GM21786 (cell line): Measurements from ENCODE around the gene OR13C8.
"Not testable (repeated sequence)": the region's sequence is repeated elsewhere in the genome, so short reads cannot be mapped to it uniquely, and the experiment has no call there.

ENCODE experiments used
- ATAC-seq: cut with Tn5 transposase; IDR thresholded peaks from one replicate; pipeline ENCODE4 v1.9.1; 2021; ENCODE audit not compliant: unreplicated experiment

The OR13C8 gene, protein sequence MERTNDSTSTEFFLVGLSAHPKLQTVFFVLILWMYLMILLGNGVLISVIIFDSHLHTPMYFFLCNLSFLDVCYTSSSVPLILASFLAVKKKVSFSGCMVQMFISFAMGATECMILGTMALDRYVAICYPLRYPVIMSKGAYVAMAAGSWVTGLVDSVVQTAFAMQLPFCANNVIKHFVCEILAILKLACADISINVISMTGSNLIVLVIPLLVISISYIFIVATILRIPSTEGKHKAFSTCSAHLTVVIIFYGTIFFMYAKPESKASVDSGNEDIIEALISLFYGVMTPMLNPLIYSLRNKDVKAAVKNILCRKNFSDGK

DNA sequence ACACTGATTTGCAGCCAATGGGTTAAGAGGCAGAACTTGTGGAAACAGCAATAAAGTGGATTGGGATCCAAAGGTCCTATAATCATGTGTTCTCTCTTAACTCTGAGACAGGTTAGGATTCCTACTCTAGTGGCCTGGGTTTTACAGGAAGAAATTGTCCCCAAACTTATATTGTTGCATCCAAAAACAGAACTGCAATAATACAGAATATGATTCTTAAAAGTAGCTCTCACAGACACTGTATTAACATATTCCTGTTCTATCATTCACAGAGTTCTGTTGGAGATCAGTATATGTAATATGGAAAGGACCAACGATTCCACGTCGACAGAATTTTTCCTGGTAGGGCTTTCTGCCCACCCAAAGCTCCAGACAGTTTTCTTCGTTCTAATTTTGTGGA lies at the start of gene OR13C8:
Gene OR13C8 (plus strand): TSS at position 301 of the 400 bp plus-strand sequence. CDS start 0 bp downstream, at position 301.
- ATAC-seq = no peak

DNA sequence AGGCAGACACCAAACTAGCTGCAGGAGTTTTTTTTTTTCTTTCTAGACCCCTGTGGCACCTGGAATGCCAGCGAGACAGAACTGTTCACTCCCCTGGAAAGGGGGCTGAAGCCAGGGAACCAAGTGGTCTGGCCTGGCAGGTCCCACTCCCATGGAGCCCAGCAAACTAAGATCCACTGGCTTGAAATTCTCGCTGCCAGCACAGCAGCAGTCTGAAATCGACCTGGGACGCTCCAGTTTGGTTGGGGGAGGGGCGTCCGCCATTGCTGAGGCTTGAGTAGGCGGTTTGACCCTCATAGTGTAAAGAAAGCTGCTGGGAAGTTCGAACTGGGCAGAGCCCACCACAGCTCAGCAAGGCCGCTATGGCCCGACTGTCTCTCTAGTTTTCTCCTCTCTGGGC lies 48.7 kb upstream of the OR13C8 start:
- ATAC-seq = not testable (repeated sequence)

DNA sequence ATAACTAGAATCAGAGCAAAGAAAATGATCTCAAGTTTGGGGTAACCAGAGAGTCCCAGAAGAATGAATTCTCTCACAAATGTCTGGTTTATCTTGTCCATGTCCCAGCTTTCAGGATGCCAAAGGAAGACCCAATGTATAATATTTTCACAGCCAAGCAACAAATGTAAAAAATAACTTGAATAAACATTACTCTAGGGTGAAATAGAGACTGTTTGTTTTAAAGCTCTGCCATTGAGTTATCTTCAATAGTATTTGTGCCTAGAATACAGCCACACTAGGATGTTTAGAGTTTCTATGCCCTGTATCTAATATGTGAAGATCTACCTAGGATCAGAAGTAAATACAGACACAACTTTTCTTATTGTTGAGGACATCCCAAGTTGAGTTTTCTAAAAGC lies 41.9 kb upstream of the OR13C8 start, which contains the start of gene OR13C4:
Gene OR13C4 (minus strand): TSS at position 101 of the 400 bp plus-strand sequence. CDS start 0 bp downstream, at position 101.
- ATAC-seq = no peak

DNA sequence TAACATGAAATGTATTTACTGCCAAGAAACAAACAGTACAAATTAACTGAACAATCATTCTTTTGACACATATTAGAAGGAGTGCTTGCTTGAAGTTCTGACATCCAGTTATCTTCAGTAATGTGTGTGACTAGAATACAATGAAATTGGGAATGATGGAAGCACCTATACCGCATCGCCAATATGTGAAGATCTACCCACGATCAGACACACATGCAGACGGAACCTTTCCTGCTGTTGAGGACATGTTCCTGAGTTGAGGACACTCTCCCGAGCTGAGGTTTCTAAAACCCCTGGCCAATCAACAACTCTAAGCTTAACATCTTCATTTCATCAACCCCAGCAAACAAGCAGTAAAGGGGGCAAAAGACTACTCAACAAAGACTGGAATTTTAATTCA lies 32.2 kb upstream of the OR13C8 start, which contains the start of gene OR13C3:
Gene OR13C3 (minus strand): TSS at position 101 of the 400 bp plus-strand sequence. CDS start 133 bp downstream, outside the sequence.
- no peak for ATAC-seq

DNA sequence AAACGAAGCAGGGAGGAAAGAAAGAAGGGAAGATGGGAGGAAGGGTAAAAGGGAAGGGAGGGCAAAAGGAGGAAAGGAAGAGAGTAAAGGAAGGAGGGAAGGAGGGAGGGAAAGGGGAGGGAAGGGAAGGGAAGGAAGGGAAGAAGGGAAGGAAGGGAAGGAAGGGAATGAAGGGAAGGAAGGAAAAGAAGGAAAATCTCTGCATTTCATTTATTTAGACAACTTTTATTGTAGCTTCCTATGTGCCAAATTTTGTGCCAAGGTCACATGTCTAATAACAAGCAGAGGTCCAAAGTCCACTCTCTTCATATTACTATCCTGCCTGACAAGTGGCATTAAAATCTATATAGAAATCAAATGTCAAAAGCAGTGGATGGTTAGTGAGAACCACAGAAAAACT lies 29.7 kb upstream of the OR13C8 start:
- ATAC-seq = no peak

DNA sequence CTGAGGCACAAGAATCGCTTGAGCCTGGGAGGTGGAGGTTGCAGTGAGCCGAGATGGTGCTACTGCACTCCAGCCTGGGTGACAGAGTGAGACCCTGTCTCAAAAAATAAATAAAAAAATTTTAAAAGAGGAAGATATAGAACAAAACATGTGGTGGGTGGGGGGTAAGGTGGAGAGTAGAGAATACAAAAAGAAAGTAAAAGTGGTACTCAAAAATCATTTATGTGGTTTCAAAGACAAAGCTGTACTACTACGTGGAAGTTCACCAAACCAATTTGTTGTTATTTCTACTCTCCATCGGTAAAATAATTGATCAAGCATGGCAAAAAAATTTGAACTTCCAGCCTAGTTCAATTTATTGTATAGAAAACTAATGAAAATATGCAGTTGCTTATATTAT lies 24.3 kb upstream of the OR13C8 start:
- ATAC-seq = no peak

DNA sequence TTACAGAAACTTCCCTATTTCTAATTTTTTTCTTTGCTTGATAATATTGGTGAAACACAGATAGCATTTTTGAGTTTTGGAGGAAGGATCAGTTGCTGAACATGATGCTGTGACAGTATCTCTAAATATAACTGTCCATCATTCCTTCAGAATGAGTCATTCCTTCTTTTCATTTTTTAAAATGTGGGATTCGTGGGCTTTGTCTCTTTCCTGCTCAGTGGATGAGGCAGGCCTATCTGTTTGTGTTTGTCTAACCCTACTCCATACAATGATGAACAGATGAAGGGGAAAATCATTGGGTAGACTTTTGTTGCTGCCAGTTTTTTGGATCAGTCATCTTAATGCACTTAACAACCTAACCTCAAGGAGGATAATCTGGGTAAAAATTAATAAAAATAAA lies 15.7 kb upstream of the OR13C8 start:
- ATAC-seq = no peak

DNA sequence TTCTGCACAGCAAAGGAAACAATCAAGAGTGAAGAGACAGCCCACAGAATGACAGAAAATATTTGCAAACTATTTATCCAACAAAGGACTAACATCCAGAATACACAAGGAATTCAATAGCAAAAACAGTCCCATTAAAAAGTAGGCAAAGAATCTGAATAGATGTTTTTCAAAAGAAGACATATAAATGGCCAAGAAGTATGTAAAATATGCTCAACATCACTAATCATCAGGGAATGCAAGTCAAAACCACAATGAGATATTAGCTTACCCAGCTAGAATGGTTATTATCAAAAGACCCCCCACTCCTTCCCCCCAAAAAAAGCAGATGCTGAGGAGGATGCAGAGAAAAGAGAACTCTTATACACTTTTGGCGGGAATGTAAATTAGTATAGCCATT lies 13.4 kb upstream of the OR13C8 start:
- ATAC-seq = no peak

DNA sequence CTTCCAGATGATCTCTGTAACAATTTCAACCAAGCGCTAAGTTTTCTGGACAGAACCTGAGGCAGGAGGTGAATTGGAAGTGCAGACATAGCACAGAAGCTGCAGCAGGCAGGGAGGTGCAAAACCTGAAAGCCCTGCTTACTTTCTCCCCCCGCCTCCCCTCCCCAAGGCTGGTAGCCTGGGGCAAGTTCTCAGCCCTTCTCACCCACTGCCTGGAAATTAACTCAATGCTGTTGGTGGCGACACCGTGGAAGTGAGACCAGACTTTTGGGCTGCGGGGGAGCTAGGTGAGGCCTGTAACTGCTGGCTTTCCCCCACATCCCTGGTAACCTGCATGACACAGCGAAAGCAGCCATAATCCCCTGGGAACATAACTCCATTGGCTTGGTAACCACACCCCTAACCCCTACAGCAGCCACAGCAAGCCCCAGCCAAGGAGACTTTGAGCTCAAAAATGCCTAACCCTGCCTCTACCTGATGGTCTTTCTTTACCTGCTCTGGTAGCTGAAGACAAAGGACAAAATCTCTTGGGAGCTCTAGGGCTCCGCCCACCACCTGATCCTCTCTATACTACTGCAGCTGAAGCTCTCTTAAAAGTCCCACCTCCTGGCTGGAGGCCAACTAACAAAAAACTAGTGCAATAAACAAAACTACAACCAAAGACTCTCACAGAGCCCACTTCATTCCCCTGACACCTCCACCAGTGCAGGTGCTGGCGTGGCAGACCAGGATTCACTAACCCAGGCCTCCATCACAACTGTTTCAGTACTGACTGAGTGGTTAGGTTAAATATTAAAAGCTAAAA lies 11.9 kb upstream of the OR13C8 start:
- ATAC-seq = peak; percentile 53

DNA sequence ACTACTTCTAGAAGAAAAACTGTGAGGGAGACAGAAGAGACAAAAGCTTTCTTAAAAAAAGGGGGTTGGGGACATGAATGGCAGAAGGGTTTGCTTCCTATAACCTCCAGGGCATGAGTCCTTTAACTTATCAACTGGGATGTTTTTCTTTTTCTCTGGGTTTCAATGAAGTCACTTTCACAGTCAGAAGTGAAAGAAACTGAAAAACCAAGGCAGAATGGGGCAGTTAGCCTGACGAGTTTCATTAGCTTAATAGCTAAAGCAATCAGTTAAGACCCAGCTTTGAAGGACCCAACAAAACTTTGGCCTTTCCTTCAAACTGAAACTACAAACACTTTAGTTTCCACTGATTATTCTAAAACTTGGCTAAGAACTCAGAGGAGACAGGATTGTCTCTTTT lies 4.6 kb upstream of the OR13C8 start:
- no peak for ATAC-seq

DNA sequence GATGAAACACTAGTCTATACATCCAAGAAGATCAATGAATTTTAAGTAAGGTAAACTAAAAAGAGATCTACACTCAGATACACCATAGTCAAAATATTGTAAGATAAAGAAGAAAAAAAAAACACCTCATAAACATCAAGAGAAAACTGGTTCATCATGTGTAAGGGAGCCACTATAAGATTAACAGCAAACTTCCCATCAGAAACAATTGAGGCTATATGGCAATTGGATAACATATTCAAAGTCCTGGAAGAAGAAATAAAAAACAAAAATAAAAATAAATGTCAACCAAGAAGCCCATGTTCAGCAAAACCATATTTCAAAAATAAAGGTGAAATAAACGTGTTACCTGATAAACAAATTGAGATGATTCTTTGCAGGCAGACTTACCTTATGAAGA lies 3.6 kb downstream of the OR13C8 start:
- ATAC-seq = no peak

DNA sequence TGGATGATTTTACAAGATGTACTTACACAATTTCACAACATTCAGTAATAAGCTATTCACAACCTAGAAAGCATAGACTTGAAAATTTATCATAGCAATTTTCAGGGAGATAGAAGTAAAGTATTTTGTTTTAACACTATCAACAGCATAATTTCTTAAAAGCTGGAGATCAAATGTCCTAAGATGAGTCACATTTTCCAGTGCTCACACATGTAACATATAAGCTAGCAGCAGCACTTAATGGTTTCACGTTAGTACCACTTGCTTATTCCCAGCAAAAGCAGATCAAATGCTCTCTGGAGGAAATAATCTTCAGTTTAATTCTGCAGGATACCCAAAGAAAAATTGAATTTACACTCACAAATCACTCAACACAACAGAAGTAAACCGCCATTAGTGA lies 6.5 kb downstream of the OR13C8 start:
- no peak for ATAC-seq

DNA sequence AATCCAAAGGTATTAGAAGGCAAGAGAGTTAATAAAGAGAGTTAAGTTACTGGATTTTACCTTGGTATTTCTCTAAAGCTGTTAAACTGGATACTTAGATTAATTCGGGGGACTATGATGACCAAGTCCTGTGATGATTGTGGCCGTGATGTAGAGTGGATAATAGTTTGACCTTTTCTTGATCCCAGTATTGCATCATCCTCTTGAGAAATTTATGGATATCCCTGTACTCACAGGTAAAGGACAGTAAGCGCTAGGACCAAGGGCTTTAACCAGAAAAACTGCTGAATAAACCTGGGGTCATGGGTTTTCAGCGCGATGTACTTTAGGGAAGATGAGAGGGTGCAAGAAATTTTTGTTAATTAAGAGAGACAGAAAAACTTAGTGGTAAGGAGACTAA lies 8.3 kb downstream of the OR13C8 start:
- no peak for ATAC-seq

DNA sequence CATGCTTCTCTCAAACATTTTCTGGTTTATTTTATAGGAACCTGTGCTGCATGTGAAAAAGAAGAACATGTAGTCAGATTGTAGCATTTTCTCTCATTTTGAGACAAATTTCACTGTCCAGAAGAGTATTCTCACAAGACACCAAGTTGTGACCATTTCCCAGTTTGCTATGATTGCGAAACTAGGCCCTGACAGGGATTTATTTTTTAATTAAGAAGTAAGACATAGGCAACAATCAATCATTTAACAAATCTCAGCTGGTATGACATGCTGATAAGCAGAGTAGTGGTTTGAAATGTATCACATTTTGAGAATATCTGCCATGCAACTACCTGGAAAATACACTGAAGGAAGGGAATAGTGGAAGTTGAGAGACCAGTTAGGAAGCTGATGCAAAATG lies 11.6 kb downstream of the OR13C8 start:
- no peak for ATAC-seq

DNA sequence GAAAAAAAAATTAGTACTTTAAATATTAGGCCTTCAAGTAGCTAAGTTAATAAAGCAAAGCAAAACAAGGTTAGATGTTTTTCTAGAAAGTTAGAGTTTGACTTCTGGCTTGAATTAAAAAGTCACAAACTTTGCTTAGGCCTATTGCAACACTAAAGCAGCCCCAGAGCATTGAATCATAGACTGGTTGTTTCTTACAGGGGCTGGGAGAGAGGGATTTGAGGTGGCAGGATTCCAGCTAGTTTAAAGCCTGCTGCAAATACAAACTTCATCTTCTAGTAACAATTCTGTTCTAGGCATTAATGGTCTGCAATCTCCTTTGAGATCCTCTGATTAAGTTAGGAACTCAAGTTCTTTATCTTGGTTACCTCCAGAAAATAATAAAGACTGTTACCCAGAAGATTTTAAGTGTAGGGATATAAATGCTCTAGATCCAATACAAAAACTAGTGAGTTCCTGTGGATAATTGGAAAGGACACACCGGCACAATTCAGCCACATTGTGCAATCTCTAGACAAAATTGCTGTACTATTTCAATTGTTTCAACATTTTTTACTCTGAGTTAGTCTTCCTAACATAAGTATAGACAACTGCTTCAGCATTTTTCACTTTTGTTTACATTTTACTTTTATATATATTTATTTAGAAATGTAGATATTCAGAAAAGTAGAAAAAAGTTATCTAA lies 17.7 kb downstream of the OR13C8 start:
- ATAC-seq = no peak

DNA sequence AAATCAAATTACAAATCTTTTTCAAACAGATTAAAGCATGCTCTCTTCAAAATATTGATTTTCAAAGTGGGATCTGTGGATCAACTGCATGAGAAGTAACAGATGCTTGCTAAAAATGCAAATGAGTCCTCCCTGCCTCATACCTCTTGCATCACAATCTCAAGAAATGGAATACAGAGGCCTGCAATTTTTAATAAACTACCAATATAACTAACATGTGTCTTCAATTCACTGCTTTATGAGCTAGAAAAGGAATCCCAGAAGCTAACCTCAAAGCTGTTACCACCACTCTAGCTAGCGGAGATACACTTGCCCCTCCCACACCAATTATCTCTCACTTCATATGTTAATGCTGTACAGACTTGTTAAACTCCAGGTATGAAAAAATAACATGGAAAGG lies 20.7 kb downstream of the OR13C8 start:
- ATAC-seq = no peak

DNA sequence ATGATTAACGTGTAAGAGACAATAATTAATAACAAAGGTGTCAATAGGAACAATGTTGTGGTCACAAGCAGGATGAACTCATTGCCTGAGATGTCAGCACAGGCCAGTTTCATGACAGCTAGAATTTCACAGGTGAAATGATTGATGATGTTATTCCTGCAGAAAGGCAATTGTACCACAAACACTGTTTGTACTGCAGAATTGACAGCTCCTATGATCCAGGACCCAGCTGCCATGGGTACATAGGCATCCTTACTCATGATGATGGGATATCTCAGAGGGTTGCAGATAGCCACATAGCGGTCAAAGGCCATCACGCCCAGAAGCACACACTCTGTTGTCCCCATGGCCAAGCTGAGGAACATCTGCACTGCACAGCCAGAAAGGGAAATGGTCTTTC lies 29.8 kb downstream of the OR13C8 start:
- ATAC-seq = not testable (repeated sequence)

DNA sequence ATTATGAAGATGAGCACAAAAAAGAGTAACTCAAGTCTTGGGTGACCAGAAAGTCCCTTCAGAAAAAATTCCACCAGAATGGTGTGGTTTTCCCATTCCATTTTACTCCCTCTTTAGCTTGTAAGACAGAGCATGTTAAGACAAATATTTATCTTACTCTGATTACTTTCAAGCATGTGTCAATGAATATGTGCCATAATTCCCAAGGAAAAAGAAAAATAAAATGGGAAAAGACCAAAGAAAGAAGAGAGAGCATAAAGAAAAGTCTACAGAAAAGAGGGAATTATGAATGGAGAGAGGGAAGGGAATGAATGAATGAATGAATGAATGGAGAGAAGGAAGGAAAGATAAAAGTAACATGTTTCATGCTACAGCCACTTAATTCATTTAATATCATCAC lies 30.3 kb downstream of the OR13C8 start, which contains the start of gene OR13C5:
Gene OR13C5 (minus strand): TSS at position 101 of the 400 bp plus-strand sequence. CDS start 0 bp downstream, at position 101.
- ATAC-seq = not testable (repeated sequence)

DNA sequence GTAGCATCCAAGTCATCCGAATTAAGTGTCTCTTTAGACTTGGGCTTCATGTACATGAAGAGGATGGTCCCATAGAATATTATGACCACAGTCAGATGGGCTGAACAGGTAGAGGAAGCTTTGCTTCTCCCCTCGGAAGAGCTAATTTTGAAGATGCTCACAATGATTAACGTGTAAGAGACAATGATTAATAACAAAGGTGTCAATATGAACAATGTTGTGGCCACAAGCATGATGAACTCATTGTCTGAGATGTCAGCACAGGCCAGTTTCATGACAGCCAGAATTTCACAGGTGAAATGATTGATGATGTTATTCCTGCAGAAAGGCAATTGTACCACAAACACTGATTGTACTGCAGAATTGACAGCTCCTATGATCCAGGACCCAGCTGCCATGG lies 35.8 kb downstream of the OR13C8 start:
- ATAC-seq = peak; percentile 54

DNA sequence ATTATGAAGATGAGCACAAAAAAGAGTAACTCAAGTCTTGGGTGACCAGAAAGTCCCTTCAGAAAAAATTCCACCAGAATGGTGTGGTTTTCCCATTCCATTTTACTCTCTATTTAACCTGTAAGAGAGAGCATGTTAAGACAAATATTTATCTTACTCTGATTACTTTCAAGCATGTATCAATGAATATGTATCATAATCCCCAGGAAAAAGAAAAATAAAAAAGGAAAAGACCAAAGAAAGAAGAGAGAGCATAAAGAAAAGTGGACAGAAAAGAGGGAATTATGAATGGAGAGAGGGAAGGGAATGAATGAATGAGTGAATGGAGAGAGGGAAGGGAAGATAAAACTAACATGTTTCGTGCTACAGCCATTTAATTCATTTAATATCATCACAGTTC lies 36.6 kb downstream of the OR13C8 start, which contains the start of gene OR13C2:
Gene OR13C2 (minus strand): TSS at position 101 of the 400 bp plus-strand sequence. CDS start 0 bp downstream, at position 101.
- not testable (repeated sequence) for ATAC-seq

DNA sequence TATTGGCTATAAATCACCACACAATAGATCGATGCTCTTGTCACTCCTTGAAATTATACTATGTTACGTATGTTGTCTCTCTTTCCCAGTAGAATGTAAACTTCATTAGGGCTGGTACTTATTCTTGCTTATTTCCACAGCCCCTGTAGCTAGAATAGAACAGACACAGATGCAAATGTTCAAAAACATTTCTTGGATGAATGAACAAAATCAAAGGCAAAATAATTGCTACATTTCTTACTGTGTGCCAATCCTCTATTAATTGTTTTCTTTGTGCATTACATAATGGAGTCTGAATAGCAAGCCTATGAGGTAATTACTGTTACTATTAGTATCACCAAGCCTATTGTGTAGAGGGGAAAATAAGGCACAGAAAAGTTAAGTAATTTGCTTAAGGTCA lies 37.2 kb downstream of the OR13C8 start:
- ATAC-seq = no peak
